GM12878 (cell line): ENCODE results near the gene ZBTB22. TPM values are rescaled to one million over a fixed set of nuclear protein-coding genes. Genes with fewer than 3 reads are reported as not detected.

Experiments used
- CHD1 ChIP-seq: IDR thresholded peaks from 2 replicates; pipeline ENCODE4 v1.6.1; 2012; ENCODE audit warnings: low read depth, low read length, improper control_type of control experiment
- ETV6 ChIP-seq, 2 experiments: fragments of 450-650 bp in 1 of 2; IDR thresholded peaks in 1 of 2; conservative IDR thresholded peaks in 1 of 2; 2 replicates each; pipeline ENCODE4 v1.6.1; 2014; ENCODE audit warnings: antibody characterized with exemption in 1 of 2, borderline replicate concordance in 1 of 2, low read depth in 1 of 2, mild to moderate bottlenecking in 1 of 2, moderate library complexity in 1 of 2
- KLF5 ChIP-seq: fragments of 450-650 bp; IDR thresholded peaks from 2 replicates; pipeline ENCODE4 v1.6.1; 2014; ENCODE audit warnings: mild to moderate bottlenecking; ENCODE audit not compliant: partially characterized antibody
- NFYA ChIP-seq: IDR thresholded peaks from 2 replicates; pipeline ENCODE4 v1.6.1; 2011; ENCODE audit warnings: low read depth, mild to moderate bottlenecking, low read length, improper control_type of control experiment, borderline replicate concordance
- NR2F1 ChIP-seq: fragments of 450-650 bp; conservative IDR thresholded peaks from 2 replicates; pipeline ENCODE4 v1.6.1; 2017; ENCODE audit warnings: mild to moderate bottlenecking
- PAX8 ChIP-seq: fragments of 450-650 bp; IDR thresholded peaks from 2 replicates; pipeline ENCODE4 v1.6.1; 2017; ENCODE audit warnings: mild to moderate bottlenecking, moderate library complexity
- SPI1 ChIP-seq: IDR thresholded peaks from 2 replicates; pipeline ENCODE4 v1.6.1; 2011; ENCODE audit warnings: low read depth, mild to moderate bottlenecking, low read length, moderate library complexity, borderline replicate concordance; ENCODE audit not compliant: insufficient read depth
- SREBF2 ChIP-seq: IDR thresholded peaks from 2 replicates; pipeline ENCODE4 v1.6.1; 2012; ENCODE audit warnings: mild to moderate bottlenecking, low read length
- TAF1 ChIP-seq: IDR thresholded peaks from 2 replicates; pipeline ENCODE4 v1.6.1; 2011; ENCODE audit warnings: mild to moderate bottlenecking, low read depth, low read length, borderline replicate concordance
- TARDBP ChIP-seq: IDR thresholded peaks from 2 replicates; pipeline ENCODE4 v1.6.1; 2016; ENCODE audit warnings: borderline replicate concordance
- polyA plus RNA-seq, 11 experiments: library from polyadenylated mRNA; depleted of rRNA in 4 of 11; unstranded in 6 of 11; stranded (reverse) in 5 of 11; fragments of >200 nt; fragmentation: Nextera tagmentation in 4 of 11; fragmentation: Illumina TruSeq in 1 of 11; extraction: Ambion mirVana in 4 of 11; extraction: Trizol in 1 of 11; gene quantifications; 1 replicate in 1 of 11; 2 replicates in 10 of 11; pipeline versions ENCODE4 v1.2.1 to v1.2.3, GENCODE V29; 2011 to 2016; ENCODE audit warnings: inconsistent platforms in 2 of 11, missing spikeins in 2 of 11, low read depth in 1 of 11
- total RNA-seq, 4 experiments: library from RNA; depleted of rRNA in 3 of 4; stranded (reverse); fragments of >200 nt in 3 of 4; fragmentation: Illumina TruSeq in 1 of 4; extraction: Trizol in 1 of 4; gene quantifications; 2 replicates each; pipeline versions ENCODE4 v1.2.1 to v1.2.3, GENCODE V29; 2013 to 2021
- TF ChIP-seq, protein P1 (sequence below): fragments of 450-650 bp; conservative IDR thresholded peaks from 2 replicates; pipeline ENCODE4 v1.6.1; 2017; ENCODE audit warnings: mild to moderate bottlenecking, moderate library complexity
- TF ChIP-seq, protein P2 (sequence below): fragments of 450-650 bp; IDR thresholded peaks from 2 replicates; pipeline ENCODE4 v1.6.1; 2017; ENCODE audit warnings: low read depth, mild to moderate bottlenecking, moderate library complexity
- TF ChIP-seq, protein P3 (sequence below): IDR thresholded peaks from 2 replicates; pipeline ENCODE4 v1.6.1; 2012; ENCODE audit warnings: low read depth, low read length, improper control_type of control experiment
- TF ChIP-seq, protein P4 (sequence below): fragments of 450-650 bp; IDR thresholded peaks from 2 replicates; pipeline ENCODE4 v1.6.1; 2014; ENCODE audit warnings: mild to moderate bottlenecking
- TF ChIP-seq, protein P5 (sequence below): fragments of 450-650 bp; formaldehyde crosslinking; IDR thresholded peaks from 2 replicates; pipeline ENCODE4 v1.4.0; 2022; ENCODE audit warnings: mild to moderate bottlenecking, moderate library complexity

ZBTB22 gene
- total and polyA plus RNA-seq, 10 of the 15 experiments (the other 5 are each of a cell fraction or from before 2014, with no cell fraction given), result 0.11 to 9.9 (median 4.8) TPM

DNA sequence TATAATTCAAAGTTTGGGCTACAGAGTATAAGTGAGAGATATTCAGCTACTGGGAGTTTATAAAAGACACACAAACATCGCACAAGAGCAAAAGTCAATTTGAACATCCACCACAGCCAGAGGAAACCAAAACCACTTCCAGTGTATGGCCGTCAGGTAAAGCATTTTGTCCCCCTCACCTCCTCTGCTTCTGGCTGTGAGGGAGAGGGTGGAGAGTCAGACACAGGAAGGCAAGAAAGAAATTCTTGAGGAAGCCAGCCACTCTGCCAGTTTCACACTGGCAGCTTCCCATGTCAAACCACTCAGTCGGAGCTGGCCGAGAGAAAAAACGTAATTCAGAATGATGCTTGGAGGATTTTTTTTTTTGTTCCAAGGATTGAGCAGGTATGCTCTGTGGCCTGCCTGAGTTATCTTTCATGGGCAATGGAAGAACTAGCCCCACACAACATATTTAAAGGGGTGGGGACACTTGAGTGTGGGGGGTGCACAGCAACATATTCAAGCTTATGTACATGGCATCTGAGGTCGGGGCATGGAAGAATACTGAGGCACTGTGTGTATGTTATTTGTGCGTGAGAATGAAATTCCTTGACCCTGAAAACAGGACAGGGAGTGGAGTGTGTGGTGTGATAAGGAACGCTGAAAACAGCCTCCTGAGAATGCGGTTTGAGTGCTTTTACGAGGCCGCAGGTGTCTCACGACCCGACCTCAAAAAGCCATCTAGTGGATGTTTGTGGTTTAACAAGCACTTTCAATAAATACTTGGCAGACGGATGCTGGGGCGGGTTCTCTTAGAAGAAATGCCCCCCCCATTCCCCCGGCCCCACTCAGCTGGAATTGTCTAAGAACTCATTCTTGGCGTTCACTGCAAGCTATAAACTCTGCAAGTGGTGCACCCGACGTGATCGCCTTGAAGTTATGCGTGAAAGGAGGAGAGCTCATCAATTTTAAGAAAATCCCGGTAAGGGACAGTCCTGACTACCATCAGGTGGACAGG, 27.5 kb upstream of the ZBTB22 start (continued):
- TF ChIP-seq, protein P1, sequence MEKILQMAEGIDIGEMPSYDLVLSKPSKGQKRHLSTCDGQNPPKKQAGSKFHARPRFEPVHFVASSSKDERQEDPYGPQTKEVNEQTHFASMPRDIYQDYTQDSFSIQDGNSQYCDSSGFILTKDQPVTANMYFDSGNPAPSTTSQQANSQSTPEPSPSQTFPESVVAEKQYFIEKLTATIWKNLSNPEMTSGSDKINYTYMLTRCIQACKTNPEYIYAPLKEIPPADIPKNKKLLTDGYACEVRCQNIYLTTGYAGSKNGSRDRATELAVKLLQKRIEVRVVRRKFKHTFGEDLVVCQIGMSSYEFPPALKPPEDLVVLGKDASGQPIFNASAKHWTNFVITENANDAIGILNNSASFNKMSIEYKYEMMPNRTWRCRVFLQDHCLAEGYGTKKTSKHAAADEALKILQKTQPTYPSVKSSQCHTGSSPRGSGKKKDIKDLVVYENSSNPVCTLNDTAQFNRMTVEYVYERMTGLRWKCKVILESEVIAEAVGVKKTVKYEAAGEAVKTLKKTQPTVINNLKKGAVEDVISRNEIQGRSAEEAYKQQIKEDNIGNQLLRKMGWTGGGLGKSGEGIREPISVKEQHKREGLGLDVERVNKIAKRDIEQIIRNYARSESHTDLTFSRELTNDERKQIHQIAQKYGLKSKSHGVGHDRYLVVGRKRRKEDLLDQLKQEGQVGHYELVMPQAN, result no peak
- TF ChIP-seq SREBF2, result no peak
- TF ChIP-seq, protein P2, sequence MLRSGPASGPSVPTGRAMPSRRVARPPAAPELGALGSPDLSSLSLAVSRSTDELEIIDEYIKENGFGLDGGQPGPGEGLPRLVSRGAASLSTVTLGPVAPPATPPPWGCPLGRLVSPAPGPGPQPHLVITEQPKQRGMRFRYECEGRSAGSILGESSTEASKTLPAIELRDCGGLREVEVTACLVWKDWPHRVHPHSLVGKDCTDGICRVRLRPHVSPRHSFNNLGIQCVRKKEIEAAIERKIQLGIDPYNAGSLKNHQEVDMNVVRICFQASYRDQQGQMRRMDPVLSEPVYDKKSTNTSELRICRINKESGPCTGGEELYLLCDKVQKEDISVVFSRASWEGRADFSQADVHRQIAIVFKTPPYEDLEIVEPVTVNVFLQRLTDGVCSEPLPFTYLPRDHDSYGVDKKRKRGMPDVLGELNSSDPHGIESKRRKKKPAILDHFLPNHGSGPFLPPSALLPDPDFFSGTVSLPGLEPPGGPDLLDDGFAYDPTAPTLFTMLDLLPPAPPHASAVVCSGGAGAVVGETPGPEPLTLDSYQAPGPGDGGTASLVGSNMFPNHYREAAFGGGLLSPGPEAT, result peak; percentile 42; the same call in 1 of the 2 replicates
- no peak; a peak in 1 of 4 replicates for TF ChIP-seq ETV6 (conservative IDR thresholded peaks at IDR 0.05 in 1 of 2, IDR thresholded peaks at IDR 0.05 in 1 of 2; ENCODE audit: borderline replicate concordance in 1 of 2, low read depth in 1 of 2)
- TF ChIP-seq PAX8, result no peak
- TF ChIP-seq NFYA, result no peak
- TF ChIP-seq, protein P3, sequence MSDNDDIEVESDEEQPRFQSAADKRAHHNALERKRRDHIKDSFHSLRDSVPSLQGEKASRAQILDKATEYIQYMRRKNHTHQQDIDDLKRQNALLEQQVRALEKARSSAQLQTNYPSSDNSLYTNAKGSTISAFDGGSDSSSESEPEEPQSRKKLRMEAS, result no peak
- TF ChIP-seq, protein P4, sequence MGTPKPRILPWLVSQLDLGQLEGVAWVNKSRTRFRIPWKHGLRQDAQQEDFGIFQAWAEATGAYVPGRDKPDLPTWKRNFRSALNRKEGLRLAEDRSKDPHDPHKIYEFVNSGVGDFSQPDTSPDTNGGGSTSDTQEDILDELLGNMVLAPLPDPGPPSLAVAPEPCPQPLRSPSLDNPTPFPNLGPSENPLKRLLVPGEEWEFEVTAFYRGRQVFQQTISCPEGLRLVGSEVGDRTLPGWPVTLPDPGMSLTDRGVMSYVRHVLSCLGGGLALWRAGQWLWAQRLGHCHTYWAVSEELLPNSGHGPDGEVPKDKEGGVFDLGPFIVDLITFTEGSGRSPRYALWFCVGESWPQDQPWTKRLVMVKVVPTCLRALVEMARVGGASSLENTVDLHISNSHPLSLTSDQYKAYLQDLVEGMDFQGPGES, result no peak
- TF ChIP-seq TAF1, result no peak
- TF ChIP-seq NR2F1, result 0 out of 2 replicates have a peak, but pooled peaks have one; percentile 25
- no peak for TF ChIP-seq SPI1
- TF ChIP-seq KLF5, result no peak
- TF ChIP-seq CHD1, result no peak
- TF ChIP-seq, protein P5, sequence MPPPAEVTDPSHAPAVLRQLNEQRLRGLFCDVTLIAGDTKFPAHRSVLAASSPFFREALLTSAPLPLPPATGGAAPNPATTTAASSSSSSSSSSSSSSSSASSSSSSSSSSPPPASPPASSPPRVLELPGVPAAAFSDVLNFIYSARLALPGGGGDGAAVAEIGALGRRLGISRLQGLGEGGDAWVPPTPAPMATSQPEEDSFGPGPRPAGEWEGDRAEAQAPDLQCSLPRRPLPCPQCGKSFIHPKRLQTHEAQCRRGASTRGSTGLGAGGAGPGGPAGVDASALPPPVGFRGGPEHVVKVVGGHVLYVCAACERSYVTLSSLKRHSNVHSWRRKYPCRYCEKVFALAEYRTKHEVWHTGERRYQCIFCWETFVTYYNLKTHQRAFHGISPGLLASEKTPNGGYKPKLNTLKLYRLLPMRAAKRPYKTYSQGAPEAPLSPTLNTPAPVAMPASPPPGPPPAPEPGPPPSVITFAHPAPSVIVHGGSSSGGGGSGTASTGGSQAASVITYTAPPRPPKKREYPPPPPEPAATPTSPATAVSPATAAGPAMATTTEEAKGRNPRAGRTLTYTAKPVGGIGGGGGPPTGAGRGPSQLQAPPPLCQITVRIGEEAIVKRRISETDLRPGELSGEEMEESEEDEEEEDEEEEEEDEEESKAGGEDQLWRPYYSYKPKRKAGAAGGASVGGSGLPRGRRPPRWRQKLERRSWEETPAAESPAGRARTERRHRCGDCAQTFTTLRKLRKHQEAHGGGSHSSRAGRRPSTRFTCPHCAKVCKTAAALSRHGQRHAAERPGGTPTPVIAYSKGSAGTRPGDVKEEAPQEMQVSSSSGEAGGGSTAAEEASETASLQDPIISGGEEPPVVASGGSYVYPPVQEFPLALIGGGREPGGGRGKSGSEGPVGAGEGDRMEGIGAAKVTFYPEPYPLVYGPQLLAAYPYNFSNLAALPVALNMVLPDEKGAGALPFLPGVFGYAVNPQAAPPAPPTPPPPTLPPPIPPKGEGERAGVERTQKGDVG (CRISPR knock-in tag), result no peak
- no peak for TF ChIP-seq TARDBP
